G401 (cell line): Measurements from ENCODE around the gene GLRA2. TPM values are rescaled to one million over a fixed set of nuclear protein-coding genes. Genes with fewer than 3 reads are reported as not detected.

ENCODE experiments used
- DNase-seq: peaks from one replicate; pipeline ENCODE4 v3.0.0-alpha.2; 2015; ENCODE audit warnings: low spot score
- in situ Hi-C: cut with HindIII; loops from 2 replicates; pipeline ENCODE4 v1.10.0; 2016; ENCODE audit warnings: low sequenced_read_pairs, mixed read lengths
- total RNA-seq: library from RNA; depleted of rRNA; stranded (reverse); fragments of >200 nt; shearing (Covaris generic); gene quantifications from 2 replicates; pipeline ENCODE4 v1.2.3, GENCODE V29; 2014; rRNA removed

The GLRA2 gene
- total RNA-seq = not detected in 2 replicates

DNA sequence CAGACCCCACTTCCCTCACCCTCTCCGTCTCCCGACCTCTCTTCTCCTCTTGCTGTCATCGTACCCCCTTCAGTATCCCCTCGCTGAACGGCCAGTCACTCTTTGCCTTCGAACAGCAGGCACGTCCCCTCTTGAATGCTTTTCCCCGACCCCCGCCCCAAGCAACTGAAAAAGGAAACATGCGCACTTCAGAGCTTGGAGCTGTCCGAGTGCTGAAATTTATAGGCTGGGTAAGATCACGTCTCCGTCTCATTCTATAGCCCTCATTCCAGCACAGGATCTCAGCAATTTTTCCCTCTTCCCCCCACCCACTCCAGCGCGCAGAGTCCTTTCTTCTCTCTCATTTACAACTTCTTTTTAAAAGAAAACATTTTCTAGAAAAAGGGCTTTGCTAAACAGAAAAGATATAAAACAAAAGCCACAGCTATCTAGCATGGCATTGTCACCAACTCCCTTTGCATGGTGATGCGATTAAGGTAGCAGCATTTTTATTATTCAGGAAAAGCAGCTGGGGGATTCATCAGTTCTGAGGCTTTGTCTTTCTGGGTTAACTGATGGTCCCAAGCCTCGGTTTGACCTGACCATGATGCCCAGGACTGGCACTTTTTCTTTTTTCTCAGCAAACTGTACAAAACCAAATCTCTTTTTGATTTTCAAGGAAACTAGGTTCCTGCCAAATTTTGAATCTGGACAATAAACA lies at the start of gene GLRA2:
Gene GLRA2, plus strand, starts transcription at position 247 of the 700 bp plus-strand sequence. CDS start 522 bp downstream, outside the sequence.
- in situ Hi-C loops = no loop called here
- DNase-seq = peak; percentile 60

DNA sequence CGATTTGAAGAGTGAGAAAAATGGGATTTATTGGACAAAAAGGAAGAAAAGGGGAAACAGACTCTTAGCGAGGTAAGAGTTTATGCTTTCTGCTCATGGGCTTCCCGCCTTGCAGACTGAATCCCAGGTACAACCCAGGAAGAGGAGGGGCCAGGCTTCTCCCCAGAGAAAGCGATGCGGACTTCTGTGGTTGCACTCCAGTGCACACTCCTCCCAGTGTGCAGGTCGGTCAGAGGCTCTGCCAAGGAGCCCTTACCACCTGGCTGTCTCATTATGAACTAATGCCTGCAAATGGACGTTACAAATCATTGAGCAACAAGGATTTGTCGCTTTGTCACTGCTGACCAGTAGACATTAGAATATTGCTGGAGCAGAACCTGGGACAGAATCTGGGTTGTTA lies 39.9 kb upstream of the GLRA2 start:
- DNase-seq = no peak
- in situ Hi-C loops = no loop called here

DNA sequence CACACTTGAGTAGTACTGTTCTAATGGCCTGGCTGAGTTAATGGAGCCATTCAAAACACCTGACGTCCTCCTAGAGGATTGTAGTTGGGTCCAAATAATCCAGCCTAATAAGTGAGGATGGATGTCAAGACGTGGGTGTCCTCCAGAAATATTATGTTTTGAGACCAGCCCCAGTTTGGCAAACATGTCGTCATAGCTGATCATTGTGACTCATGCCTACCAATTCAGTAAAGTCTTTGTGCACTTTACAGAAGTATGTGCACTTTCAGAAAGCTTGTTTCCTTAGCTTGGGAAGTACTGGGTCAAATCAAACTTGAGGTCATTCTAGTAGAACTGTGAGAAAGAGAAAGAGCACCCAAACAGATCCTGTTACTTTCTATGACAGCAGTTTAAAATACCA lies 37.6 kb upstream of the GLRA2 start:
- in situ Hi-C loops = no loop called here
- no peak for DNase-seq

DNA sequence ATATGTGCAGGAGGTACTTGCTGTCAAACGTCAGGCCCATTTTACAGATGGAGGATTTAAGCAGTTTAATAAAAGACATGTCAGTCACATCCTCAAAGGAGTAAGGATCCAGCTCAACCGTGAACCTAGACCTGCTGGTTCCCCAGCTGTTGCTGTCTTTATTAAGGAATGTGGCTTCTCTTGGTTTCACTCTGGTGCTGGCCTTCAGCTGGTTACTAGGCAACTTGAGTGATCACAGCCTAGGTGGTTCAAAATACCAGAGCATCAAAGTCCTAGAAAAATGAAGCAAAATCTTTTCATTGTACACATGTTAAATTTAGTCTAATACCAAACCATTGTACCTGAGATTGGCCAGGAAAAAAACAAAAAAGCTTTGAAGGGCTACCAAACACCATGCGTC lies 32.7 kb upstream of the GLRA2 start:
- in situ Hi-C loops = no loop called here
- DNase-seq = no peak

DNA sequence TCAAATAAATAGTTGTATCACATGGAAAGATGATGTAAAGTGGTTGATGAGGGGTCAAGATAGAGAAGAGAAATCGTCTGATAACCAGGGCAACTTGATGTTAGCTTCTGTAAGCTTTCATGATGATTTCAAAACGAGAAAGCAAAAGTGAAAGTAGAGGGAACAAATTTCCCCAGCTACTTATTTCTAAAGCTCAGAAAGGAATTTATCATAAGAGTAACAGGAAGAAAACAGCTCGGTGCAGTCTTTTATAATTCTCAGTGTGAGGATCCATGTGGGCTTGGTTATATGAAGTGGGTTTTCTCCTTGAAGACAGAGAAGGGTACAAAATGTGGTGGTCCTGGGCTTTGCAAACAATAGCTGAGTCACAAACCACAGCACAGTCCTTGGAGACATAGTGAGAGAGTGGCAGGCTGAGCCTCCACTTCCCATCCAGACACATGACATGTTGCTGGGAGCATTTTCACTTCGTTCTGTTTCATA lies 32.1 kb upstream of the GLRA2 start:
- in situ Hi-C loops = no loop called here
- DNase-seq = no peak

DNA sequence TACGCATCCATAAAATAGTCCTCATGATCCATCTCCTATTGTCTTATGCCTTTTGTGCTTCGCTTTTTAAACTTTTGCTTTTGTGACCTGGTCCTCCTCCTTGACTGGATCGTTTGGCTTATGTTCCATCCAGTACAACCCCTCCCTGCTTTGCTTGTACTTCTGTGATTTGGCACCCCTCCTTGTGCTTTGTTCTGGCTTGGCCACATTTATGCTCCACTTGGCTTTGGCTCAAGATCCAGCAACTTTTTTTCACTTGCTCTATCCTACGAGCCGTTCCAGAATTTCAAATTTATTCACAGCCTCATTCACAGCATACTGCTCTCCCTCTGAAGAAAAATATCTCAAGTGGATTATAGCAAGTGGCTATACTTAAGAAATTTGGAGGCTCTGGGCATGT lies 28.0 kb upstream of the GLRA2 start:
- DNase-seq = peak; percentile 17
- in situ Hi-C loops = no loop called here

DNA sequence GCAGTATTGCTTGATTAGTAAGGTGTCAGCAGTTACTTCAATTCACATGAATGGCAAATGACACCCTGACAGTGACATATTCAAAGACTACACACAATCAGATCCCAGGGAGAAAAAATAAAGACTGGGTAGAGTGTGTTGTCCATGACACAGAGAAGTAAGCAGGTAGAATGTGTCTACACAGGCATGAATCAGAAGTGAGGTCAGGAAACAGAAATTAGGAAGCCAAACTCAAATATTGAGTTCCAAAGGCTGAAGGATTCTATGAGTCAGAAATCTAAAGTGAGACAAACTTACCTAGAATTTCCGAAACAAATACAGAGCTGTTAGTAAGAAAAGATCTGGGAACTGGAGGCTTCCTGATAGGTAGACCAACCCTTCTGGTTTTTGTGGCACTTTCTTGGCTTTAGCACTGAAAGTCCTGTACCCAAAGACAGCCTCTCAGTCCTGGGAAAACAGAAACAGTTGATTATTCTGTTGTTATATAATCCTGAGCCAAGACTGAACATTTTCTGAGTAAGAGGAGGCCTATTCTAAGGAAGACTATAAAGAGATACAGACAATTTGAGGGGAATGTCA lies 24.3 kb upstream of the GLRA2 start:
- in situ Hi-C loops = no loop called here
- no peak for DNase-seq

DNA sequence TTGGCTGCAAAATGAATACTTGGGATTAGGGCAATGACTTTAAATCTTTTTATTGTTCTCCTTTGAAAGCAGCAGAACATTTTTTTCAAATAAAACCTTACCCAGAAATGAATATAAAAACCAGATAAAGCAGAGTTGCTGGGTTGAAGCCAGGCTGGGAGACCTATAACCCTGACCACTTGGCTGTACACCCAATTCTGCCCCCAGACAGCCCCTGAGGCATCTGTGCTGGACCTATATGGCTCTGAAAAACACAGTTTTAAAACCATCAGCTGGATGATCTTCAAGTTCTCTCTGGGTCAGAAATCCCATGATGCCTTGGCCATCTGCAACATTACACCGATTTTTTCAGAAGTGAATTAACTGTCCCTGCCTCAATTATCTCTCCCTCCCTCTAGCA lies 23.7 kb upstream of the GLRA2 start:
- no peak for DNase-seq
- in situ Hi-C loops = no loop called here

DNA sequence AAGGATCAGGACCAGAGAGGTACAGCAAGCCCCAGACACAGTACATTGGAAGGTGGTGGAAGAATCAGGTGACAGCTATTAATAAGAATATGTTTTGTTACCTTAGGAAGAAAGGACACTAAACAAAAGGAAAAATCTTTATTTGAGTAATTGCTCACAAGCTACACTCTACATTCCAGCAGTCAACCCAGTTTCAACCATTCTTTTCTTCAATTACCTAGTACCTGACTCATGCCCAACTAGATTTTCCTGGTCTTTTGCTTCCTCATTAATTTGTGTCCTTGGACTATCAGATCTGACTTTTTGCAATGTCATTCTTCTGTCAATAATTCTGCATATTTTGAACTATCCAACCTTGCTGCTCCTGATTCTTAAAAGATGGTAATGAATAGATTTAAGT lies 22.5 kb upstream of the GLRA2 start:
- in situ Hi-C loops = no loop called here
- no peak for DNase-seq

DNA sequence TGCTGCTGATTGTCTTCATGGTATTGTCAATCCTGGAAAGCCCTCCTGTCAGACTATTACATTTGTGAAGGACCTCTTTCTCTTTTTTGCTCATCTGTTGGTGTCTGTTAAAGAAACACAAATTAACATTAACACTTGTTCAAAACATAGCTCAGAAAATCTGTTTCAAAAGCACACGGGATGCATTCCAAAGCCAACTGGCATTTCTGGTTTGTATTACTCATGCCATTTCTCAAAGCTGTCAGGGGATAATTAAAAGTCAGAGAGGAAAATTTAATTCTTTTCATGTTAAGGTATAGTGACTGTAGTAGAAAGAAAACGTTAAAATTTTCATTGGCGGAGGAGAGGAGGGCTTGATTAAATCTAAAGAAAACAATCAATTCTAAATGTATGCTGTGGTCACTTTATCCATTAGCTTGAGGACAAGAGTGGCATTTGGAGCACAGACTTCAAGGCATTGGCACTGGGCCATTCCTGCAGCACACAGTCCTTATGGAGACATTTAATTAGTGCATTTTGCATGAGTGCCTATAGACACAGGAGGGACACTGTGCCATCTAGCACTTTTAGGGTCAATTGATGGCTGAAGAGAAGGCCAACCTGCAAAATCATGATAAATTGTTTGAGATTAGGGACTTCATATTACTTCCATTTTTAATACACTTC lies 21.2 kb upstream of the GLRA2 start:
- in situ Hi-C loops = no loop called here

DNA sequence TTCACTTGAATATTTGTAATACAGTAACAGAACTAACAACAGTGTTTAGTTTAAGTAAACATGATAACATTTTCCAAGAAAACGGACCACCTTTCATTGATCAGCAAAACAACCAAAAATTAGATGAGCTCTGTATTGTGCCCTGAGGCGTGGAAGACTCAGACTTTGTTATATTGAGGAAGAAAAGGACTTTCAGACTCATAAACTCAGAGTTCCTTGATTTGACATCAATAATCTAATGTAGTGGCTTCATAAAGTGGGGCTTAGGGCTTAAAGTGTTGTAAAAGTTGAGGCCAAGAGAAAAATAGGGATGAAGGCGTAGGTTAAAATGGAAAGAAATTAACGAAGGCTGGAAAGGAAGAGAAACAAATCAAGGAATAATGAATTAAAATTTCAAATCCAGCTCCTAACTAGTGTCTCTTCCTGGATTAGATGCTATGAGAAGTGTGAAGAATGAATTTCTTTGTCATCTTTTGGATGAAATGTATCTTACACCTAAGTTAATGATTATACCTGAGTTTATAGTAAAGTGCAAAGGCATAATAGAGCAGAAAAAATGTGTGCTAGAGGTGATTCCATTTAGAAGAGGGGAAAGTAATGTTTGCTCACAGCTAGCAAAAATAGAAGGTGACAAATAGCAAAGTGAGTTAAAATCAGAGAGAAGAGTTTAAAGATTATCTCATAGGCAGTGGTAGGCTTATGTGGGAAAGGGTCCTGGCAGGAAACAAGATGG lies 19.8 kb upstream of the GLRA2 start:
- no peak for DNase-seq
- in situ Hi-C loops = no loop called here

More for the DNA sequence above, 21.2 kb upstream of the GLRA2 start:
- peak; percentile 64 for DNase-seq

DNA sequence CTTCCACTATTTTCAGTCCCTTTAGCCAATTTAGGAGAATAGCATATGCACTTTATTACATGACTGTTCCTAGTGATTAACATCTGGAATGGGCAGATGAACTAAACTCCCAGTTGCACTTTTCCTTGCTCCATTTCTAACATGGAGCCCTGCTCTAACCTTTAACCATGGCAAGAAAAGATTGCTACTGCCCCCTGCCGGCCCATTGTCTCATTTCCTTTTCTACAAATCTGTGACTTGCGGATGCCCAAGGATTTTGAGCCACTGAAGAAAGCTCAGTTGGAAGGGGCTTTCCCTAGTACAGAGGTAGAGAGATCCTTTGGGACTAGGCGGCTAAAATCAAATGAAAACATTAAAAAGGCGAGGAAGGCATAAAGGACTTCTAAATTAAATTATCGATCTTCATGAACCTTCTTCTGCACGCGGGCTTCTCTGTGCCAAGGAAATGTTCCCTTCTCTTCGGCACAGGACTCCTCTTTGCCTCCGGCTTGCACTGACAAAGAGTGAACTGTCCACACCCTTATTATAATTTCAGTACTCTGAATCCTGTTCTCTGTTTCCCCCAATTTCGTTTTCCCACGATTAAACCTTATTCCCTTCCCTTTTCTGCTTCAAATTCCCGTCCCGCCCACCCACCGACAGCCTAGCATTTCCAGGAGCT lies 577 bp upstream of the GLRA2 start:
- in situ Hi-C loops = no loop called here
- DNase-seq = peak; percentile 83

DNA sequence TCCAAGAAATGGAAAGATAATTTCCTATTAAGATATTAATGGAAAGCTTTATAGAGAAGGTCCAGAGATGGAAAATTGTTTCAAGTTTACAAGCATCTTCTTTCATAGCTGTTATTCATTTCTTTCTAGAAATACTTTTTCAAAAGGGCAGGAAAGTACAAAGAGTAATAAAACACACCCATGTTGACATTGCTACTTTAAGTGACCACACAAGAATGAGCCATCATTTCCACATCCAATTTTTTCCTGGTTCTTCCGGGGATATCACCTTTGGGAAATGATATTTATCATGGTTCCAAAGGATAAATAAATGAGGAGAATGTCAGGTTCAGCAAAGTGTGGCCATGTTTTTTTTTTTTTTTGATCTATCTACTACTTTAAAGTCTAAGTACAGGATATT lies 4.5 kb downstream of the GLRA2 start:
- in situ Hi-C loops = no loop called here
- DNase-seq = no peak

DNA sequence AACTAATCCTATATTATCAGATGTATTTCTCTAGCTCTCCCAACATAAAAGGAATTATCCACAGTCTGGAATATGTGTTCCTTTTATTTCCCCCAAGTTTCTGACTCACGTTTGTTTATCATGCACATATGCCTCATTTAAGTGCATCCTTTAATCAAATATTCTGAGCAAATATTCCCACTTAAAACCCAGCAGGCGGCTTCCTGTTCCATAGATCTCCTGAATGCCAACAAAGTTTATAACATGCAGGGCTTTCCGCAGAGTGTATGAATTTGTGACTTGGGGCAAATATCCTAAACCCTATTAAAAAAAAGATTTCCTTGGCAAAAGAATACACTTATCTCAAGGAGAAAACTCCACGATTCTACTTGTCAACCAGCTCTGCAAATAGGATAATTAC lies 16.9 kb downstream of the GLRA2 start:
- in situ Hi-C loops = no loop called here
- no peak for DNase-seq

DNA sequence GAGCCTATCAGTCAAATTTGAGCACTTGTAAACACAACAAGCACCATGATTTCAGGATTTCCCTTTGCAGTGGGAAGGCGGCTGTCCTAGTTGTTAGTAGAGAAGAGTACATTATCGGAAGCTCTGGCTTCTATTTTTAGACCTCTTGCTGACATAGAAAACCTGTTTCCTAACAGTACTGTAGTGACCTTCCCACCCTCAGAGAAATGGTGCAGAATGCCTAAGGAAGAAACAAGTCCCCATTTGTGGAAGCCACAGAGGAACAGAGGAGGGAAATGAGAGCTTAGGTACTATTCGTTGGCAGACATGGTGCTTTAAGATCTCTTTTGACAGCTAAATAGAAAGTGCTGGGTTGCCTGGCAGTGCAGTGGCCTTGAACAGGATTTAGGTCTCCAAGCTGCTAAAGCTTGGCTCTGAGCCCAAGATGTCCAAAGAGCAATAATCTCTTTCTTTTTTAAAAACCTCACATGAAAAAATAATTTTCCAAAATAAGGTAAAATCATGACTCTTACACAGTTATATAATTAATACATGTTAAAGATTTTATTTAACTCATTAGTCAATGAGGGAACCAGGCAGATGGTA lies 24.9 kb downstream of the GLRA2 start:
- DNase-seq = peak; percentile 75
- in situ Hi-C loops = no loop called here

DNA sequence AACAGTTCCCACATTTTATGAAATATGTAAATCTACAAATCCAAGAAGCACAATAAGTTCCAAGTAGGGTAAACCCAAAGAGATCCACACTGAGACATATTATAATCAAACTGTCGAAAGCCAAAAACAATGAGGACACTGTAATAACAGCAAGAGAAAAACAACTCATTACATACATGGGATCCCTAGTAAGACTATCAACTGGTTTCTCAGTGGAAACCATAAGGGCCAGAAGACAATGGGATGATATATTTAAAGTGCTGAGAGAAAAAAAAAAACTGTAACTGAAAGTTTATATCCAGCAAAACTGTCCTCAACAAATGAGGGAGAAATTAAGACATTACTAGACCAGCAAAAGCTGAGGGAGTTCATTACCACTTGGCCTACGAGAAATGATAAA lies 34.7 kb downstream of the GLRA2 start:
- no peak for DNase-seq

DNA sequence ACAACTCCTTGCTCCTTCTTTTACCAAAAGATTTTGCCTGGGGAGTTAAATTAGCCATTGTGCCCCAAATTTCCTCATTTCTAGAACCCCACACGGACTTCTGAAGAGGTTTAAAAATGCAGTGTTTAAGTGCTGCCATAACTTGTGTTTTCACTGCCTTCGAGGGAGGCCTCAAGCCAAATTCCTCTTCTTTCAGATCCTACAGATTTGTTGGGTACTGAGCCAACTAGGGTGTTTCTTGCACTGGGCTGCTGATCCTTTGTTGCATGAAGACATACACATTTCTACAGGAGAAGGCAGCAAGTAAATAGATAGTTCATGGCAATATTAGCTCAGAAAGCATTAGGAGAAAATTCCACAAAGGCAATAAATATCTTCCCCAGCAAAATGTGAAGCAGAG lies 43.8 kb downstream of the GLRA2 start:
- no peak for DNase-seq
- in situ Hi-C loops = no loop called here

More for the DNA sequence above, 34.7 kb downstream of the GLRA2 start:
- in situ Hi-C loops = no loop called here

DNA sequence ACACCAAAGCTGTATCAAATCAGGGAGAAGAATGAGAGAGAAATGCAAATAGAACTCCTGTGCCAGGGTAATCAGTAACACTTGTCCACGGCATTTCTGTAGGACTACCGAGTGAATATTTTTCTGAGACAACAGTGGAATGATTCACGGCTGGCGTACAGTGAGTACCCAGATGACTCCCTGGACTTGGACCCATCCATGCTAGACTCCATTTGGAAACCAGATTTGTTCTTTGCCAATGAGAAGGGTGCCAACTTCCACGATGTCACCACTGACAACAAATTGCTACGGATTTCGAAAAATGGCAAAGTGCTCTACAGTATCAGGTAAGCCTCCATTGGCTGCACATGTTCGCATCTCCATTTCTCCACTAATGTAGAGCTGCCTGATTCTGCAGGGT lies 51.7 kb downstream of the GLRA2 start:
- in situ Hi-C loops = no loop called here
- DNase-seq = peak; percentile 64

DNA sequence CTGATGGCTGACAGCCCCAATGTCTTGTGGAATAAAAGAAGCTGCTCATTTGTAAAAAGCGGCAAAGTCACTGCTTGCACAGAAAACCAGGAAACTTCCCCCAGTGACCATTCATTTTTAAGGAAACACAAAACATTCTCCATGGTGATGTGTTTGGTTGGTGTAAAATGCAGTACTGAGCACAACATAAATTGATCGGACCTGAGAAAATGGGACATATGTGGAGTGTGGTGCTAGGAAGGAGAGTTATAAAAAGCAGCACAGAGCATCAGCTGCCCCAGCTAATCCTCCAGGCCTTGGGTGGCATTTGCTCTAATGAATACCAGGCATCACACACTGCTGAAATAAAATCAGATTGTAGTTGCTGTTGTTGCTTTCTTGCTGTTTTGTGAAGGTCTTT lies 55.2 kb downstream of the GLRA2 start:
- in situ Hi-C loops = no loop called here
- DNase-seq = peak; percentile 37
